Aorta (tissue), 5 donors: ENCODE measurements around the gene SMARCD1. TPM values are rescaled to one million over a fixed set of nuclear protein-coding genes. Genes with fewer than 3 reads are reported as not detected.
"Not testable (repeated sequence)": the region's sequence is repeated elsewhere in the genome, so short reads cannot be mapped to it uniquely, and the experiment has no call there.

Experiments used
- ATAC-seq: fragments of 200-7000 bp; cut with Tn5 transposase; one replicate; pipeline ENCODE4 v1.9.1; 2022; ENCODE audit warnings: moderate library complexity; ENCODE audit not compliant: low FRiP score
- DNase-seq, 2 donors: peaks; one replicate each; pipeline ENCODE4 v3.0.0-alpha.2; 2020
- H3K27ac ChIP-seq, 2 donors: one replicate each; pipeline ENCODE4 v1.5.1; 2013; ENCODE audit warnings: low read length in 2 of 2, mild to moderate bottlenecking in 2 of 2, moderate library complexity in 2 of 2, control low read depth in 1 of 2, inconsistent platforms in 1 of 2, low read depth in 1 of 2
- H3K27me3 ChIP-seq, 2 donors: one replicate each; pipeline ENCODE4 v1.6.1; 2013; ENCODE audit warnings: control low read depth in 1 of 2, low read length in 1 of 2, mild to moderate bottlenecking in 1 of 2, moderate library complexity in 1 of 2; ENCODE audit not compliant: insufficient read depth in 2 of 2, control insufficient read depth in 1 of 2
- H3K36me3 ChIP-seq, 2 donors: one replicate each; pipeline ENCODE4 v1.6.1; 2013; ENCODE audit warnings: control low read depth in 1 of 2, low read length in 1 of 2, mild to moderate bottlenecking in 1 of 2; ENCODE audit not compliant: insufficient read depth in 2 of 2, control insufficient read depth in 1 of 2
- H3K4me1 ChIP-seq, 2 donors: one replicate each; pipeline ENCODE4 v1.6.1; 2013; ENCODE audit warnings: low read length in 2 of 2, control low read depth in 1 of 2, mild to moderate bottlenecking in 1 of 2, moderate library complexity in 1 of 2; ENCODE audit not compliant: insufficient read depth in 2 of 2, control insufficient read depth in 1 of 2
- H3K4me3 ChIP-seq, 2 donors: one replicate each; pipeline ENCODE4 v1.5.1; 2013; ENCODE audit warnings: low read length in 2 of 2, control low read depth in 1 of 2, mild to moderate bottlenecking in 1 of 2
- H3K9me3 ChIP-seq: one replicate; pipeline ENCODE4 v1.6.1; 2013; ENCODE audit warnings: mild to moderate bottlenecking, low read length; ENCODE audit not compliant: control insufficient read depth
- WGBS, 2 donors: extraction: QIAGEN DNeasy Blood & Tissue Kit; methylation state at CpG; one replicate each; pipeline ENCODE4 v1.1.7; 2013; 5-methylcytosine and 5-hydroxymethylcytosine counted together
- intact Hi-C, 2 donors: fragments of 100-400 bp; cut with DNase I; formaldehyde crosslinking; loops; one replicate each; pipeline versions ENCODE4 v1.14.2 to v1.15.0; 2022
- polyA plus RNA-seq, 2 donors: library from polyadenylated mRNA; stranded (reverse); fragments of 200-250 nt; gene quantifications; one replicate each; pipeline ENCODE4 v1.2.3, GENCODE V29; 2013
- total RNA-seq, 2 donors: library from RNA; stranded (reverse); fragmentation: NEBNext Ultra II Directional; extraction: Animal tissue kit (Norgen Biotek cat#: 25700); gene quantifications; one replicate each; pipeline ENCODE4 v1.2.1, GENCODE V29; 2021
- donor health status: healthy with polysubstance abuse.
- donor health status: Bipolar disorder and iron deficiency.
- donor health status: DM: no; HTN: no; CAD: no.
- donor health status: DM: no; HTN: no; CAD: no.
- donor health status: DM: yes; HTN: yes; CAD: no.

The SMARCD1 gene
- total and polyA plus RNA-seq, 4 donors = 15.0 to 44.6 (median 30.5) TPM

DNA sequence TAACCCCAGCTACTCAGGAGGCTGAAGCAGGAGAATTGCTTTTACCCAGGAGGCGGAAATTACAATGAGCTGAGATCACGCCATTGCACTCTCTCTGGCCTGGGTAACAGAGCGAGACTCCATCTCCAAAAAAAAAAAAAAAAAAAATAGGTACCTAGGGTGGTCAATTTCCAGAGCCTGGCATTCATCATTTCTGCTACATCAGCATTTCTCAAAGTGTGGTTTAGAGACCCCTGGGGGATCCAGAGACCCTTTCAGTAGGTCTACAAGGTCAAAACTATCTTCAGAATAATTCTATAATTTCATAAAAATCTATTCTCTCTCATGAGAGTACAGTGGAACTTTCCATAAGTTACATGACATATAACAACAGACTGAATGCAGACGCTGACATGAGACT is 62.1 kb downstream of the SMARCD1 start:
- ATAC-seq (no peak), DNase-seq (no peak)
- peaks cover 2% of the 10 kb centered on the region in 2 donors for H3K4me1 ChIP-seq
- H3K4me3 ChIP-seq = no peak overlapping the region
- H3K9me3 ChIP-seq = no peaks in the 10 kb centered on the region
- H3K36me3 ChIP-seq = peaks cover 0 to 2% of the 10 kb centered on the region in 2 donors
- intact Hi-C loops = no loop called here
- 95 to 96% methylated on average over 4 of the region's 4 CpGs for WGBS, 2 donors
- no peaks in the 10 kb centered on the region for H3K27me3 ChIP-seq
- no peak overlapping the region for H3K27ac ChIP-seq

DNA sequence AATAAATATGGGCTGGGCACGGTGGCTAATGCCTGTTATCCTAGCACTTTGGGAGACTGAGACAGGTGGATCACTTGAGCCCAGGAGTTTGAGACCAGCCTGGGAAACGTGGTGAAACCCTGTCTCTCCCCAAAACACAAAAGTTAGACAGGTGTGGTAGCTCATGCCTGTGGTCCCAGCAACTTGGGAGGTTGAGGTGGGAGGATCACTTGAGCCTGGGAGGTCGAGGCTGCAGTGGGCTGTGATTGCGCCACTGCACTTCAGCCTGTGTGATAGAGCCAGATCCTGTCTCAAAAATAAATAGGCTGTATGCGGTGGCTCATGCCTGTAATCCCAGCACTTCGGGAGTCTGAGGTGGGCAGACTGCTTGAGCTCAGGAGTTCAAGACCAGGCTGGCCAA is 62.9 kb downstream of the SMARCD1 start:
- DNase-seq, ATAC-seq, H3K4me1 ChIP-seq, intact Hi-C loops, H3K27ac ChIP-seq, H3K27me3 ChIP-seq, H3K9me3 ChIP-seq, H3K36me3 ChIP-seq, H3K4me3 ChIP-seq: not testable (repeated sequence)
- 79 to 86% methylated on average over 6 of the region's 6 CpGs for WGBS, 2 donors

DNA sequence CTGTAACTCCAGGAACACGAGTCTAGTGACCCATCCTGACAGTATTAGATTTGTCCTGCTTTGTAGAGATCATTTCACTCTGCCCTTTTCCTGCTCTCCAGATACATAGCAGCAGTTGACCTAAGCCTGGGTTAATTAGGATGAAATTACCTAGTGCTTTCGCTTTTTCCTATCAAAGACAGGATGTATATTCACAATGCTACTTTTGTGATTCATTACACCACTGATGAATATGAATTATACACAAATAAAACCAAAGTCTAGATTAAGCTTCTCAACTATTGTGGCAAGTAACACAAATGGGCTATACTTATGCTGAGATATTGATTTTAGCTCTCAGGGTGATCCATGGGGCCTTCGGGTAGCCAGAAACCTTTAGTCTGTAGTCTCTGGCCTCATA is 64.2 kb downstream of the SMARCD1 start:
- no peak for DNase-seq
- H3K4me1 ChIP-seq = peaks cover 2% of the 10 kb centered on the region in 2 donors
- intact Hi-C loops = no loop called here
- H3K27ac ChIP-seq = no peak overlapping the region
- no peaks in the 10 kb centered on the region for H3K9me3 ChIP-seq
- no peak overlapping the region for H3K4me3 ChIP-seq
- no peak for ATAC-seq
- no peaks in the 10 kb centered on the region for H3K36me3 ChIP-seq
- no peaks in the 10 kb centered on the region for H3K27me3 ChIP-seq
- 82 to 86% methylated on average over 3 of the region's 3 CpGs for WGBS, 2 donors

Other genes with a start within 250 kb of the SMARCD1 start
- 1 to 10 TPM; 3.5 to 5.0 TPM for gene BCDIN3D, start 242.2 kb upstream of the SMARCD1 start, total RNA-seq
- gene BCDIN3D, start 242.2 kb upstream of the SMARCD1 start, polyA plus RNA-seq = 1 to 10 TPM; 1.5 to 1.6 TPM
- gene FAIM2, start 181.4 kb upstream of the SMARCD1 start, total RNA-seq = 10 to 100 TPM in 1 of 2 donors, under 1 TPM in 1; 0.58 to 16.4 TPM
- gene FAIM2, start 181.4 kb upstream of the SMARCD1 start, polyA plus RNA-seq = under 1 TPM in 1 of 2 donors, not detected in 1; 0.05 TPM
- under 1 TPM in 1 of 2 donors, not detected in 1; 0.21 TPM for gene AQP2, start 134.6 kb upstream of the SMARCD1 start, total RNA-seq
- not detected for gene AQP2, start 134.6 kb upstream of the SMARCD1 start, polyA plus RNA-seq
- 1 to 10 TPM in 1 of 2 donors, not detected in 1; 1.2 TPM for gene AQP5, start 123.5 kb upstream of the SMARCD1 start, total RNA-seq
- gene AQP5, start 123.5 kb upstream of the SMARCD1 start, polyA plus RNA-seq = under 1 TPM in 1 of 2 donors, not detected in 1; 0.08 TPM
- gene AQP6, start 112.4 kb upstream of the SMARCD1 start, total RNA-seq = under 1 TPM in 1 of 2 donors, not detected in 1; 0.39 TPM
- not detected for gene AQP6, start 112.4 kb upstream of the SMARCD1 start, polyA plus RNA-seq
- gene RACGAP1, start 59.8 kb upstream of the SMARCD1 start, total RNA-seq = 10 to 100 TPM in 1 of 2 donors, 1 to 10 TPM in 1; 8.0 to 10.1 TPM
- 1 to 10 TPM; 4.6 to 7.9 TPM for gene RACGAP1, start 59.8 kb upstream of the SMARCD1 start, polyA plus RNA-seq
- 1 to 10 TPM in 1 of 2 donors, under 1 TPM in 1; 0.39 to 5.8 TPM for gene ASIC1, start 27.7 kb upstream of the SMARCD1 start, total RNA-seq
- gene ASIC1, start 27.7 kb upstream of the SMARCD1 start, polyA plus RNA-seq = 1 to 10 TPM in 1 of 2 donors, not detected in 1; 1.2 TPM
- gene GPD1, start 18.7 kb downstream of the SMARCD1 start, total RNA-seq = 1 to 10 TPM; 2.2 to 3.1 TPM
- gene GPD1, start 18.7 kb downstream of the SMARCD1 start, polyA plus RNA-seq = 10 to 100 TPM in 1 of 2 donors, under 1 TPM in 1; 0.61 to 24.8 TPM
- 10 to 100 TPM; 49.3 to 52.7 TPM for gene COX14, start 26.9 kb downstream of the SMARCD1 start, total RNA-seq
- 100 to 1,000 TPM in 1 of 2 donors, 10 to 100 TPM in 1; 93.6 to 214 TPM for gene COX14, start 26.9 kb downstream of the SMARCD1 start, polyA plus RNA-seq
- 10 to 100 TPM; 62.8 to 66.6 TPM for gene CERS5, start 82.0 kb downstream of the SMARCD1 start, total RNA-seq
- gene CERS5, start 82.0 kb downstream of the SMARCD1 start, polyA plus RNA-seq = 100 to 1,000 TPM in 1 of 2 donors, 10 to 100 TPM in 1; 27.3 to 115 TPM
- gene LIMA1, start 198.2 kb downstream of the SMARCD1 start, total RNA-seq = 100 to 1,000 TPM; 131 to 177 TPM
- 100 to 1,000 TPM in 1 of 2 donors, 10 to 100 TPM in 1; 35.9 to 148 TPM for gene LIMA1, start 198.2 kb downstream of the SMARCD1 start, polyA plus RNA-seq